ENCODE data around the gene P2RX2.
A peak's percentile ranks its signal among the peaks of the same experiment; 100 is the strongest.

The P2RX2 gene

DNA sequence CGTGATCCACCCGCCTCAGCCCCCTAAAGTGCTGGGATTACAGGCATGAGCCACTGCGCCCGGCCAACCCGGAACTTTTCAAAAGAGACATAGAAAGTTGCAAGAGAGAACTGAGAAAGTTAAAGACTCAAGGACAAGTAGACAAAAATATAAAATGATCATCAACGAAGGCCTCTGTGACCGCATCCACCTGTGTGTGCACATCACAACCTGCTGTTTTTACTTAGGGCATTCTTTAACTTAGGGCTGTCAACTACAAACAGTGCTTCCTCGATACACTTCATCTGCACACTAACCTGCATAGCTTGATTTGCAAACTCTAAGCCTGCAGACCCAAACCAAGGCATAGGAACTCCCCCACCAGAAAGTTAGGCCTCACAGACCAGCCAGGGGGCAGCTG, 14.8 kb downstream of the P2RX2 start:
- TF ChIP-seq, protein P1, sequence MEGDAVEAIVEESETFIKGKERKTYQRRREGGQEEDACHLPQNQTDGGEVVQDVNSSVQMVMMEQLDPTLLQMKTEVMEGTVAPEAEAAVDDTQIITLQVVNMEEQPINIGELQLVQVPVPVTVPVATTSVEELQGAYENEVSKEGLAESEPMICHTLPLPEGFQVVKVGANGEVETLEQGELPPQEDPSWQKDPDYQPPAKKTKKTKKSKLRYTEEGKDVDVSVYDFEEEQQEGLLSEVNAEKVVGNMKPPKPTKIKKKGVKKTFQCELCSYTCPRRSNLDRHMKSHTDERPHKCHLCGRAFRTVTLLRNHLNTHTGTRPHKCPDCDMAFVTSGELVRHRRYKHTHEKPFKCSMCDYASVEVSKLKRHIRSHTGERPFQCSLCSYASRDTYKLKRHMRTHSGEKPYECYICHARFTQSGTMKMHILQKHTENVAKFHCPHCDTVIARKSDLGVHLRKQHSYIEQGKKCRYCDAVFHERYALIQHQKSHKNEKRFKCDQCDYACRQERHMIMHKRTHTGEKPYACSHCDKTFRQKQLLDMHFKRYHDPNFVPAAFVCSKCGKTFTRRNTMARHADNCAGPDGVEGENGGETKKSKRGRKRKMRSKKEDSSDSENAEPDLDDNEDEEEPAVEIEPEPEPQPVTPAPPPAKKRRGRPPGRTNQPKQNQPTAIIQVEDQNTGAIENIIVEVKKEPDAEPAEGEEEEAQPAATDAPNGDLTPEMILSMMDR (conservative IDR thresholded peaks at IDR 0.05; ENCODE audit: low read depth, low read length) = no peak
- DNase-seq (ENCODE audit: low read depth) = no peak
- no peak overlapping the region for H3K4me3 ChIP-seq (ENCODE audit: low read length)

DNA sequence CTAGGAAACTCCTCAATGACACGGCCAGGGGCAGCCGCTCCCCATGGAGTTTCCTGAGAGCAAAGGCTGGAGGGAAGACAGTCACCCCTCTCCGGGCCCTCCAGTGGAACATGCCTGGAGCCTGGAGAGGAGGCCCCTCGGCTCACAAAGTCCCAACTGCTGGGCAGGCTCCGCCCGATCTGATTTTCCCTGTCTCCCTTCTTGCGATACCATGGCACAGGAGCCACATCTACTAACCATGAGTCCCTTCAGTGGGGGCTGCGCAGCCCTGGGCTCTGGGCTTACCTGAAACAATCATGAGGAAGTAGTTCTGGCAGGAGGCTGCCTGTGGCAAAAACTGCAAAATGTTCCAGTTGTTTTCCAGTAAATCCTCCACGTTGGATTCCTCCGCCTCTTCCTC, 15.3 kb downstream of the P2RX2 start:
- TF ChIP-seq, protein P1 (conservative IDR thresholded peaks at IDR 0.05; ENCODE audit: low read depth, low read length) = no peak
- no peak for DNase-seq (ENCODE audit: low read depth)
- no peak overlapping the region for H3K4me3 ChIP-seq (ENCODE audit: low read length)

DNA sequence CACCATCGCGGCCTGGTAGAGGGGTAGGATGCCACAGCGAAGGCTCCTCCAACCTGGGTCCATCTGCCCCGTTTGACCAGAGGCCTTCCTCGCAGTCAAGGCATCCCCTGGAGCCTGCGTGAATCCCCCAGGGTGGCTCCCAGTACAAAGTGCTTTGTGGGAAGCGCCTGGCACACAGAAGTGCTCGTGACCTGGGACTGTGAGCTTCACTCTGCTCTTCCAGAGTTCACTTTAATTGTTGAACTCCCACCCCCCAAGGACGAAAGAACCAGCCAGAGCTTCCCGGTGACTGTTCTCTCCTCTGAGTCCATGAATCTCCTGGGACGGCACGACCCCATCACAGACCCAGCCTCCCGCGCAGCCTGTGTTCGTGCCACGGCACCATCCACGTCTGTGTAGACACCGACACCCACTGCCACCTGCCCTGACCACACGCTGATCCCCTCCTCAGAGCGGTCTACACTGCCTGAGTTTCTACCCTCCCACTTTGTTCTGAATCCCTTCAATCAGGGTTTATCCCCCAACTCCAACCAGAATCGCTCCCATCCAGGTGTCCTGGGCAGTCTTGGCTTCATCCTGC, 15.9 kb downstream of the P2RX2 start:
- TF ChIP-seq, protein P1 (conservative IDR thresholded peaks at IDR 0.05; ENCODE audit: low read depth, low read length) = no peak
- no peak for DNase-seq (ENCODE audit: low read depth)
- H3K4me3 ChIP-seq (ENCODE audit: low read length) = no peak overlapping the region

DNA sequence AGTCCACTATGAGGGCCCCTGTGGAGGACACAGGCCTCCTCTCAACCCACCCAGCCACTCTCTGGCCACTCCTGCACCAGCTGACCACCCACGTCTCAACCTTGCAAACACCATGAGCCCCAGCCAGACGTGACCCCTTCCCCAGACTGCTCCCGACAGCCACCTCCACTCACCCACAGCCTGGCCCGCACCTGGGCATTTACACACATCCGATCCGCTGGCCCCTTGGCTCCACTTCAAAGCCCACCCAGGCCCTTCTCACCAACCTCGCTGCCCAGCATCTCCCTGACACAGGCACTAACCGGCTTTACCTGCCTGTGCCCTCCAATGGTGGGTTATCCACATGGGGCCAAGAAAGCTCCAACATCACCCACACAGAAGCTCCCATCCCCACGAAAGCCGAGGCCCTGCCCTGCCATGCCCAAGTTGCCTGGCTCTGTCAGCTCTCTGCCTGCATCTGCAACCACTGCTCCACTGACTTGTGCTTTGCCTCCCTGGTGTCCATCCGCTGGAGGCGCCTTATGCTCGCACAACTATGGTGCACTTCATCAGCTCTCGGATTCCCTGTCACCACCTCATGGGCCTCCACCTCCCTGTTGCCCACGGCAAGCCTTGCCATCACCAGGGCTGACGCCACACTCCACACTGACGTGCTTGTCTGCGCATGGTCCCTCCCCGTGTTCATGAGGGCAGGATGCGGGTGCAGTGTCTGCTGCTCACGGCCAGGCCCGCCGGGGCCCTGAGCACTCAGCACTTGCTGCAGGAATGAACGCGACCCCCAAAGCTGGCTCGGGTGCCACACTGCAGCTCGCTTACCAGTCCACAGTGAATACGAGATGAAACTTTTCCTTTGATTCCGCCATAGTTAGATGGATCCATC, 16.7 kb downstream of the P2RX2 start:
- no peak for DNase-seq (ENCODE audit: low read depth)
- TF ChIP-seq, protein P1 (conservative IDR thresholded peaks at IDR 0.05; ENCODE audit: low read depth, low read length) = no peak
- no peak overlapping the region for H3K4me3 ChIP-seq (ENCODE audit: low read length)

DNA sequence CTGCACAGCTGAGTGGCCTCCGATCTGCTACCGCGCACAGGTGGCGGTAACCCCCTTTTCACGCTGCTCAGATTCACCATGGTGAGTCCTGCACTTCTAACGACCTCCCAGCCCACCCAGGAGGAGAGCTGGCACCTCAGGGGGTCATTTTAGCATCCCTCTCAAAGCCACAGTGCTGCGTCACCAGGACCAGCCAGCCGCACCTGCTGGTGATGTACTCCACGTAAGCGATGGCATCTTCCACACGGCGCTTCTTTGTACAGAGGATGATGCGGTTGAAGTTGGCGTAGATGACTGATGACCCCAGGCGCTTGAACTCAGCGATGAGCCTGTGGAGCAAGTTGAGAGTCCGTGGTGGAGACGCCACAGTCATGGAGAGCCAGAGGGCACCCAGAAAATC, 19.2 kb downstream of the P2RX2 start:
- no peak overlapping the region for H3K4me3 ChIP-seq (ENCODE audit: low read length)

DNA sequence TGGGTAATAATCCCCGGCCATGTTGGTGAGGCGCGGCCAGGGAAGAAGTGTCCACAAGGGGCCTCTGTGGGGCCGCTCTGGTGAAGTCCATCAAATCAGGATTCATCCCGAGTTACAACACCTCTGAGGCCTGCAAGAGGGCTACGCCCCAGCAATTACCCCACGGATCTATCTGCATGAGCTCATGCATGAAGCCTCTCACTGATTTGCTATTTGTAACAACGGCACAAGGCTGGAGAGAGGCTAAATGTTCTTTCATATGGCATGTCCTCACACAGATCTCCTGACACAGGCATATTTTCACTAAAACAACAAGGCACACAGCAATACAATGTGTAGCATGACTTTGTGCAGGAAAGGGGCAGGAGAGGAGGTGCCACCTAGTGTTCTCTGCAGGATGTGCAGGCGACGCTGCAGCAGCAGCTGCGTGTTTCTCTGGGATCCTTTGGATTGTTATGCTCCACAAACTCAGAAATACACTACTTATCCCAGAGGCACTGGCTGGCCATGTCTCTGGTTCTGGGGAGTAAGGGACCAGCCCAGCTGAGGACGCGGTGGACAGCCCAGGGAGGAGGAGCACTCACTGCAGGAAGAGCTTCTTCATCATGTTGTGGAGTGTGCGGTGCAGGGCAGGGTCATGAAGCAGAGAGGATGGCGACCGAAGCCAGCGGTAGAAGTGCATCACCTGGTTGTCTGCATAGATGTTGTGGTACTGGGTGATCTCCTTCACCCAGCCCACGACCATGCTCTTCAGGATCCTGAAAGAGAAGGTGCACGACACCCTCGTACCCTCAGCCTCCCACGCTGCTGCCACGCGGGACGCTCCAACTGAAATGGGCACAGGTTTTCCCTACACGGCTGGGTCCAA, 20.2 kb downstream of the P2RX2 start:
- DNase-seq (ENCODE audit: low read depth) = peak; percentile 27
- no peak overlapping the region for H3K4me3 ChIP-seq (ENCODE audit: low read length)
- TF ChIP-seq, protein P1 (conservative IDR thresholded peaks at IDR 0.05; ENCODE audit: low read depth, low read length) = peak; percentile 92

More for the DNA sequence above, 19.2 kb downstream of the P2RX2 start:
- TF ChIP-seq, protein P1 (conservative IDR thresholded peaks at IDR 0.05; ENCODE audit: low read depth, low read length) = no peak
- DNase-seq (ENCODE audit: low read depth) = no peak
